K562 (cell line): ENCODE data around the gene RSF1. TPM values are rescaled to one million over a fixed set of nuclear protein-coding genes. Genes with fewer than 3 reads are reported as not detected.

Experiments
- ATAC-seq: fragments of 200-7000 bp; cut with Tn5 transposase; 3 replicates; pipeline ENCODE4 v1.9.1; 2020; ENCODE audit warnings: moderate library complexity
- BruUV-seq: library from RNA; stranded (reverse); fragments of 400-500 nt; replicated peaks from 2 replicates; lab custom pipeline; 2021; lab: Mats Ljungman, UMichigan
- CTCF ChIA-PET: fragments of 300-600 bp; formaldehyde crosslinking; extraction: SDS; loops from one replicate; lab custom pipeline; 2021; ENCODE audit warnings: low intra/inter-chr PET ratio; lab: Yijun Ruan, JAX
- POLR2A ChIA-PET: fragments of 300-600, 350-650 bp; sonication (Branson Sonifier 250); formaldehyde crosslinking; extraction: SDS; loops from one replicate; lab custom pipeline; 2021; ENCODE audit warnings: antibody characterized with exemption, inconsistent platforms; lab: Yijun Ruan, JAX
- DNase-seq, 4 experiments: peaks; one replicate each; pipeline versions ENCODE4 v3.0.0 to v3.0.0-alpha.2; 2011 to 2018; ENCODE audit warnings: low spot score in 3 of 4, mixed read lengths in 3 of 4; ENCODE audit errors: extremely low read depth in 1 of 4
- FAIRE-seq: peaks from 2 replicates; lab custom pipeline; 2011; peaks lifted over from hg19 to GRCh38; lab: Jason Lieb, UNC
- H2AFZ ChIP-seq: 2 replicates; pipeline ENCODE4 v1.6.0; 2011; ENCODE audit warnings: low read depth, low read length, control low read depth, inconsistent platforms
- H3K27ac ChIP-seq: fragments of 200-600 bp; 3 replicates; pipeline ENCODE4 v1.8.0; 2011; ENCODE audit warnings: low read depth, mild to moderate bottlenecking, control low read depth, inconsistent platforms, low read length, moderate library complexity, mixed read lengths; ENCODE audit errors: extremely low read depth
- H3K27me3 ChIP-seq, 2 experiments: fragments of 300-600 bp in 1 of 2; 2 replicates in 1 of 2; 3 replicates in 1 of 2; pipeline versions ENCODE4 v1.6.0 to v1.8.0; 2011; ENCODE audit warnings: inconsistent platforms in 2 of 2, low read length in 2 of 2, mild to moderate bottlenecking in 1 of 2, mixed read lengths in 1 of 2, moderate library complexity in 1 of 2; ENCODE audit not compliant: control insufficient read depth in 2 of 2, insufficient read depth in 2 of 2
- H3K36me3 ChIP-seq: fragments of 300-600 bp; 3 replicates; pipeline ENCODE4 v1.8.0; 2011; ENCODE audit warnings: mild to moderate bottlenecking, low read length, inconsistent platforms; ENCODE audit not compliant: control insufficient read depth, insufficient read depth
- H3K4me1 ChIP-seq, 2 experiments: fragments of 200-600 bp in 1 of 2; replicated peaks in 1 of 2; 2 replicates in 1 of 2; 3 replicates in 1 of 2; pipeline versions ENCODE4 v1.5.1 to v1.8.0; 2011; ENCODE audit warnings: inconsistent platforms in 2 of 2, low read length in 2 of 2, mild to moderate bottlenecking in 1 of 2, mixed read lengths in 1 of 2, moderate library complexity in 1 of 2; ENCODE audit not compliant: control insufficient read depth in 2 of 2, insufficient read depth in 2 of 2
- H3K4me2 ChIP-seq: 2 replicates; pipeline ENCODE4 v1.6.1; 2011; ENCODE audit warnings: low read length, control low read depth, inconsistent platforms, mixed read lengths; ENCODE audit not compliant: insufficient read depth
- H3K4me3 ChIP-seq: fragments of 200-600 bp; sonication (generic), shearing (Covaris generic); 2 replicates; pipeline ENCODE4 v1.5.1; 2016; ENCODE audit warnings: control low read depth, inconsistent platforms
- H3K79me2 ChIP-seq: fragments of 200-600 bp; 3 replicates; pipeline ENCODE4 v1.8.0; 2011; ENCODE audit warnings: low read length, inconsistent platforms; ENCODE audit not compliant: control insufficient read depth, insufficient read depth
- H3K9ac ChIP-seq, 2 experiments: 2 replicates each; pipeline versions ENCODE4 v1.6.0 to v1.6.1; 2011; ENCODE audit warnings: low read depth in 2 of 2, low read length in 2 of 2, control low read depth in 1 of 2, inconsistent platforms in 1 of 2, mild to moderate bottlenecking in 1 of 2, mixed read lengths in 1 of 2; ENCODE audit not compliant: insufficient read depth in 1 of 2
- H3K9me1 ChIP-seq: one replicate; pipeline ENCODE4 v1.6.0; 2011; ENCODE audit warnings: inconsistent platforms, mild to moderate bottlenecking, low read length, moderate library complexity; ENCODE audit not compliant: control insufficient read depth, insufficient read depth
- H3K9me3 ChIP-seq: replicated peaks from 2 replicates; pipeline ENCODE4 v1.5.1; 2011; ENCODE audit warnings: low read depth, low read length, inconsistent platforms; ENCODE audit not compliant: control insufficient read depth, insufficient read depth
- H4K20me1 ChIP-seq: replicated peaks from 2 replicates; pipeline ENCODE4 v1.6.1; 2011; ENCODE audit warnings: low read length, inconsistent platforms, mixed read lengths; ENCODE audit not compliant: control insufficient read depth, insufficient read depth
- FOXA1 ChIP-seq: fragments of 450-650 bp; IDR thresholded peaks from 2 replicates; pipeline ENCODE4 v1.6.1; 2016; ENCODE audit warnings: mild to moderate bottlenecking, borderline replicate concordance
- MXI1 ChIP-seq: IDR thresholded peaks from 2 replicates; pipeline ENCODE4 v1.6.1; 2011; ENCODE audit warnings: low read depth, mild to moderate bottlenecking, improper control_type of control experiment, low read length
- MYBL2 ChIP-seq, 2 experiments: fragments of 450-650 bp in 1 of 2; sonication (generic) in 1 of 2; formaldehyde crosslinking in 1 of 2; IDR thresholded peaks; 2 replicates each; pipeline versions ENCODE4 v1.6.1 to v1.8.1; 2017 to 2022; ENCODE audit warnings: borderline replicate concordance in 1 of 2, inconsistent platforms in 1 of 2, low read depth in 1 of 2, mild to moderate bottlenecking in 1 of 2, missing genetic modification reagents in 1 of 2, moderate library complexity in 1 of 2
- POLR2B ChIP-seq: fragments of 450-650 bp; IDR thresholded peaks from 2 replicates; pipeline ENCODE4 v1.6.1; 2018; ENCODE audit warnings: low read depth; ENCODE audit not compliant: partially characterized antibody
- TCF7 ChIP-seq: sonication (generic); IDR thresholded peaks from 2 replicates; pipeline ENCODE4 v1.6.1; 2016; ENCODE audit warnings: antibody characterized with exemption, borderline replicate concordance
- ZNF134 ChIP-seq: fragments of 250-450 bp; sonication (Bioruptor Pico); conservative IDR thresholded peaks from 2 replicates; pipeline ENCODE4 v1.4.0; 2020
- ZNF316 ChIP-seq: fragments of 450-650 bp; IDR thresholded peaks from 2 replicates; pipeline ENCODE4 v1.6.1; 2016
- ZNF445 ChIP-seq: fragments of 250-450 bp; sonication (Bioruptor Pico); IDR thresholded peaks from 2 replicates; pipeline ENCODE4 v1.4.0; 2020; ENCODE audit warnings: low read depth, mild to moderate bottlenecking, moderate library complexity
- ZNF764 ChIP-seq: fragments of 250-450 bp; sonication (Bioruptor Pico); IDR thresholded peaks from 2 replicates; pipeline ENCODE4 v1.4.0; 2020; ENCODE audit warnings: low read depth, mild to moderate bottlenecking, moderate library complexity
- ZZZ3 ChIP-seq: fragments of 450-650 bp; IDR thresholded peaks from 2 replicates; pipeline ENCODE4 v1.6.1; 2016; ENCODE audit warnings: antibody characterized with exemption, mild to moderate bottlenecking, moderate library complexity
- WGBS: fragments of 100-300 bp; shearing (Covaris generic); methylation state at CpG from one replicate; pipeline ENCODE4 v1.1.6; 2016; ENCODE audit warnings: low coverage, mixed read lengths; ENCODE audit not compliant: insufficient coverage; ENCODE audit errors: missing lambda C conversion rate; 5-methylcytosine and 5-hydroxymethylcytosine counted together
- in situ Hi-C: fragments of 300-500 bp; cut with MboI; formaldehyde crosslinking; loops from 4 replicates; pipeline ENCODE4 v1.15.0; 2018; ENCODE audit warnings: inconsistent platforms, mixed read lengths
- intact Hi-C: fragments of 100-400 bp; cut with micrococcal nuclease; formaldehyde crosslinking; loops from 2 replicates; pipeline ENCODE4 v1.14.2; 2022
- polyA plus RNA-seq, 8 experiments: library from polyadenylated mRNA; depleted of rRNA in 4 of 8; stranded (reverse) in 5 of 8; unstranded in 3 of 8; fragments of >200 nt; fragmentation: Nextera tagmentation in 2 of 8; fragmentation: Illumina TruSeq in 1 of 8; extraction: Ambion mirVana in 2 of 8; extraction: Trizol in 1 of 8; gene quantifications; 2 replicates each; pipeline versions ENCODE4 v1.2.1 to v1.2.3, GENCODE V29; 2011 to 2014; ENCODE audit warnings: inconsistent platforms in 1 of 8, missing spikeins in 1 of 8
- total RNA-seq, 7 experiments: library from RNA; depleted of rRNA in 6 of 7; stranded (reverse); fragments of >200 nt in 6 of 7; fragmentation: Illumina TruSeq in 2 of 7; extraction: Trizol in 2 of 7; gene quantifications; 2 replicates each; pipeline versions ENCODE4 v1.2.1 to v1.2.3, GENCODE V29; 2011 to 2021; ENCODE audit warnings: low replicate concordance in 1 of 7

The RSF1 gene
- total and polyA plus RNA-seq, 9 of the 15 experiments (the other 6 are each of a cell fraction or from before 2014, with no cell fraction given): 9.7 to 63.6 (median 42.8) TPM

GRCh38 chr11:77752516-77752915 lies 68.0 kb downstream of the RSF1 start:
- Histone ChIP-seq H4K20me1 (no peaks in the 10 kb centered on the region), H3K4me1 (peaks cover 0 to 16% of the 10 kb centered on the region in 2 experiments; a peak in 2 of 5 replicates), H3K27ac (no peak overlapping the region), H3K79me2 (peaks cover 28% of the 10 kb centered on the region; the same call in 2 of the 3 replicates), H3K9me1 (no peaks in the 10 kb centered on the region), H2AFZ (no peak overlapping the region), H3K36me3 (peaks cover 16% of the 10 kb centered on the region; the same call in 2 of the 3 replicates), H3K27me3 (no peaks in the 10 kb centered on the region), H3K4me3 (no peak overlapping the region), H3K4me2 (no peak overlapping the region), H3K9ac (no peak overlapping the region), H3K9me3 (no peaks in the 10 kb centered on the region)
- FAIRE-seq (no peak), DNase-seq (no peak), ATAC-seq (no peak)
- in situ Hi-C loops (no loop called here), intact Hi-C loops (no loop called here)
- TF ChIP-seq TCF7: no peak
- TF ChIP-seq ZNF764 (CRISPR knock-in tag): no peak
- ChIA-PET CTCF (no interaction called here), POLR2A (no interaction called here)
- no TSS peak for BruUV-seq
- WGBS: 25% methylated on average over 3 of the region's 3 CpGs

- Histone ChIP-seq H2AFZ (no peak overlapping the region), H3K27ac (no peak overlapping the region), H4K20me1 (no peaks in the 10 kb centered on the region), H3K9me3 (no peaks in the 10 kb centered on the region), H3K27me3 (no peaks in the 10 kb centered on the region), H3K9me1 (no peaks in the 10 kb centered on the region), H3K4me2 (no peak overlapping the region), H3K9ac (no peak overlapping the region), H3K4me1 (peaks cover 0 to 10% of the 10 kb centered on the region in 2 experiments; a peak in 2 of 5 replicates), H3K79me2 (peaks cover 29% of the 10 kb centered on the region; the same call in 2 of the 3 replicates), H3K4me3 (no peak overlapping the region)
- FAIRE-seq: no peak
- DNase-seq: no peak
- in situ Hi-C loops (no loop called here), intact Hi-C loops (no loop called here)
- no TSS peak for BruUV-seq
- ChIA-PET CTCF (no interaction called here), POLR2A (interaction anchor here (0.7 to 0.8 kb wide), 2 partner anchors 11 to 303 kb away, joined by 3 to 4 read pairs; no protein-coding TSS in a partner anchor)
- no peak for ATAC-seq
- WGBS: 88% methylated on average over 6 of the region's 6 CpGs
- no peak for TF ChIP-seq ZNF445 (CRISPR knock-in tag)
- no peak for TF ChIP-seq FOXA1
- no peak for TF ChIP-seq ZZZ3
- no peak for TF ChIP-seq POLR2B
- no peak for TF ChIP-seq ZNF134
- no peak for TF ChIP-seq ZNF316
- TF ChIP-seq MXI1: no peak
- TF ChIP-seq MYBL2 (IDR thresholded peaks at IDR 0.05; ENCODE audit: low read depth): no peak
- no peak for TF ChIP-seq MYBL2 (CRISPR knock-in tag; IDR thresholded peaks at IDR 0.05; ENCODE audit: borderline replicate concordance)
- TF ChIP-seq, all 486 proteins: peak for 0
- H3K36me3 ChIP-seq: peaks cover 16% of the 10 kb centered on the region; the same call in 2 of the 3 replicates
Measured at GRCh38 chr11:77750394-77751156, 69.9 kb downstream of the RSF1 start.
